Chondrocyte (in vitro differentiated cells): Measurements from ENCODE around the gene CD14. TPM values are rescaled to one million over a fixed set of nuclear protein-coding genes. Genes with fewer than 3 reads are reported as not detected.
"Not testable (repeated sequence)": the region's sequence is repeated elsewhere in the genome, so short reads cannot be mapped to it uniquely, and the experiment has no call there.

ENCODE experiments used
- DNase-seq: peaks from one replicate; pipeline ENCODE4 v3.0.0; 2021; ENCODE audit warnings: mixed read lengths, low spot score
- H3K27ac Mint-ChIP-seq: one replicate; pipeline ENCODE4 v1.8.0; 2021; ENCODE audit warnings: mild to moderate bottlenecking, moderate library complexity, mixed read lengths; ENCODE audit not compliant: unreplicated experiment
- H3K27me3 Mint-ChIP-seq: 2 replicates; pipeline ENCODE4 v1.8.0; 2021; ENCODE audit warnings: low read depth, mixed read lengths
- H3K36me3 Mint-ChIP-seq: 2 replicates; pipeline ENCODE4 v1.8.0; 2021; ENCODE audit warnings: low read depth, mixed read lengths
- H3K4me1 Mint-ChIP-seq: 2 replicates; pipeline ENCODE4 v1.8.0; 2021; ENCODE audit warnings: low read depth, mild to moderate bottlenecking, mixed read lengths
- H3K4me3 Mint-ChIP-seq: one replicate; pipeline ENCODE4 v1.8.0; 2021; ENCODE audit warnings: mild to moderate bottlenecking, moderate library complexity, mixed read lengths; ENCODE audit not compliant: unreplicated experiment
- H3K9me3 Mint-ChIP-seq: 2 replicates; pipeline ENCODE4 v1.8.0; 2021; ENCODE audit warnings: low read depth, mixed read lengths
- total RNA-seq: library from RNA; stranded (reverse); gene quantifications from 3 replicates; pipeline ENCODE4 v1.2.1, GENCODE V29; 2021
- TF ChIP-seq, protein P1 (sequence below): fragments of 200-600 bp; sonication (generic); IDR thresholded peaks from 2 replicates; pipeline ENCODE4 v1.5.0; 2021; ENCODE audit warnings: antibody characterized with exemption, mild to moderate bottlenecking, moderate library complexity

Gene CD14
- total RNA-seq, 1 donor from 2014 or later, result not detected

DNA sequence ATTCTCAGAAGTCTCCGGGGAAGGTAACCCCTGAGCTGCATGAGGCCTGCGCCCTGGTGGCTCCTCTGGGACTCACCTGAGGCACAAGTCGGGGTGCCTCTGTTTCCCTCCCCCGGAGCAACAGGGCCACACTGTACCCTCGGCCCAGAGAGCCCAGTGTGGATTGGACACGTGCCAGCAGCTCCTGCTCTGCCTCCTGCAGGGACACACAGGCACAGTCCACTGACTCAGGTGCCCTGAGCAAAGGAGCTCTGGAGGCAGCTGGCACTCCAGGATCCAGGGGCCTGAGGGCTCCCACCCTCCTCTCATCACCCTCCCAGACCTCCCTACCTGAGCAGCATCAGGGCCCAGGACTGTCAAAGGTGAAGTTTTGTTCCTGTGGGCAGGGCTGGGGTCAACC is 38.8 kb downstream of the CD14 start:
- H3K27ac Mint-ChIP-seq, result no peak overlapping the region
- no peak for DNase-seq
- H3K27me3 Mint-ChIP-seq, result peaks cover 7% of the 10 kb centered on the region
- no peaks in the 10 kb centered on the region for H3K9me3 Mint-ChIP-seq
- no peaks in the 10 kb centered on the region for H3K36me3 Mint-ChIP-seq
- TF ChIP-seq, protein P1, sequence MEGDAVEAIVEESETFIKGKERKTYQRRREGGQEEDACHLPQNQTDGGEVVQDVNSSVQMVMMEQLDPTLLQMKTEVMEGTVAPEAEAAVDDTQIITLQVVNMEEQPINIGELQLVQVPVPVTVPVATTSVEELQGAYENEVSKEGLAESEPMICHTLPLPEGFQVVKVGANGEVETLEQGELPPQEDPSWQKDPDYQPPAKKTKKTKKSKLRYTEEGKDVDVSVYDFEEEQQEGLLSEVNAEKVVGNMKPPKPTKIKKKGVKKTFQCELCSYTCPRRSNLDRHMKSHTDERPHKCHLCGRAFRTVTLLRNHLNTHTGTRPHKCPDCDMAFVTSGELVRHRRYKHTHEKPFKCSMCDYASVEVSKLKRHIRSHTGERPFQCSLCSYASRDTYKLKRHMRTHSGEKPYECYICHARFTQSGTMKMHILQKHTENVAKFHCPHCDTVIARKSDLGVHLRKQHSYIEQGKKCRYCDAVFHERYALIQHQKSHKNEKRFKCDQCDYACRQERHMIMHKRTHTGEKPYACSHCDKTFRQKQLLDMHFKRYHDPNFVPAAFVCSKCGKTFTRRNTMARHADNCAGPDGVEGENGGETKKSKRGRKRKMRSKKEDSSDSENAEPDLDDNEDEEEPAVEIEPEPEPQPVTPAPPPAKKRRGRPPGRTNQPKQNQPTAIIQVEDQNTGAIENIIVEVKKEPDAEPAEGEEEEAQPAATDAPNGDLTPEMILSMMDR, result no peak
- H3K4me1 Mint-ChIP-seq, result peaks cover 15% of the 10 kb centered on the region
- no peak overlapping the region for H3K4me3 Mint-ChIP-seq

DNA sequence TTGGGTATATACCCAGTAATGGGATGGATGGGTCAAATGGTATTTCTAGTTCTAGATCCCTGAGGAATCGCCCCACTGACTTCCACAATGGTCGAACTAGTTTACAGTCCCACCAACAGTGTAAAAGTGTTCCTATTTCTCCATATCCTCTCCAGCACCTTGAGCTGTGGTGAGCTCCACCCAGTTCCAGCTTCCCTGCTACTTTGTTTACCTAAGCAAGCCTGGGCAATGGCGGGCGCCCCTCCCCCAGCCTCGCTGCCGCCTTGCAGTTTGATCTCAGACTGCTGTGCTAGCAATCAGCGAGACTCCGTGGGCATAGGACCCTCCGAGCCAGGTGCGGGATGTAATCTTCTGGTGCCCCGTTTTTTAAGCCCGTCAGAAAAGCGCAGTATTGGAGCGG is 39.9 kb downstream of the CD14 start:
- DNase-seq, H3K9me3 Mint-ChIP-seq, H3K27me3 Mint-ChIP-seq, H3K36me3 Mint-ChIP-seq, H3K4me3 Mint-ChIP-seq, H3K27ac Mint-ChIP-seq: not testable (repeated sequence)
- peaks cover 25% of the 10 kb centered on the region for H3K4me1 Mint-ChIP-seq

DNA sequence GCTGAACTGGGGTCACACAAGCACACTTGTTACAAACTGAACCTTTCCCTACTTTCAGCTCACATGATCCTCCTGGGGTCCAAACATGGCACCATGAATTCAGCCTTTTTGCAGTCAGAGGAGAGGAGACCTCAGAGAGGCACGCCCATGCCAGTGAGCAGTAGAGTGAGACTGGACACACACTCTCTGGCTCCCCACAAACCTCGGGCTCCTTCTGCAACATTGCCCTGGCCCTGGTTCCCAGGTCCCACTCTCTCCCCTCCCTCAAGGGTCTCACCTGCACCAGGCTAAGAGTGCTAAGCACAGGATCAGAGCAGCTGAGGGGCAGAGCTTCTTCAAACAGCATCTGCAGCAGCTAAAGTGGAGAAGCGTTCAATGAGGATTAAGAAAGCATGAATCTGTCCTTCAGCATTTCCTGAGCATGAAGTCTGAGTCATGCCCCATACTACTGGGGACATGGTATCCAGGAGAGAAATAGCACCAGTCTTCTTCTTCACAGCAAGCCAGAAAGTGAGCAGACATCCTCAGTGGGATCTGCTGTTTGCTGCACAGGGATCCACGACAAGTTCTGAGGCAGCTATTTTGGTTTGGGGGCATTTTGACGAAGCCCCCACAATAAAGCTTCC is 41.1 kb downstream of the CD14 start:
- Mint-ChIP-seq H3K27me3 (peaks cover 2% of the 10 kb centered on the region), H3K27ac (no peak overlapping the region), H3K9me3 (peaks cover 2% of the 10 kb centered on the region), H3K36me3 (no peaks in the 10 kb centered on the region), H3K4me1 (peaks cover 25% of the 10 kb centered on the region), H3K4me3 (no peak overlapping the region)
- TF ChIP-seq, protein P1, result no peak
- DNase-seq, result no peak

DNA sequence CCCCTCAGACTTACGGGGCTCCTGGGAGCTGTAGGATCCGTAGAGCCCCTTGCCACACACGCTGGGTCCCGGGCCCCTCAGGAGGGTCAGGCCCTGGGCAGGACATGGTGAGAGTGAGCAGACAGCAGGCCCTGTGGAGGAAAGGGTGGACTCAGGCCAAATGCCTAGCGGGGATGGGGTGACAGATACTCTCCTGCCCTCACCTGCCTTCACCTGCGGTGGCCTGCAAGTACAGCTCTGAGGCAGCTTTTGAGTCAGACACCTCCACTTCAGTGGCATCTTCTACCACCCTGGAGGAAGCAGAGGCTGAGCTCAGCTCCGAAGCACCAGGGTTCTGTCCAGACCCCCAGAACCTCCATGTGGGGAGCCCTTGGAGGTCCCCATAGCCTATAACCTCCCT is 42.1 kb downstream of the CD14 start:
- H3K4me3 Mint-ChIP-seq, result no peak overlapping the region
- no peaks in the 10 kb centered on the region for H3K36me3 Mint-ChIP-seq
- peaks cover 25% of the 10 kb centered on the region for H3K4me1 Mint-ChIP-seq
- TF ChIP-seq, protein P1, result no peak
- peaks cover 2% of the 10 kb centered on the region for H3K9me3 Mint-ChIP-seq
- no peaks in the 10 kb centered on the region for H3K27me3 Mint-ChIP-seq
- DNase-seq, result no peak
- H3K27ac Mint-ChIP-seq, result no peak overlapping the region

DNA sequence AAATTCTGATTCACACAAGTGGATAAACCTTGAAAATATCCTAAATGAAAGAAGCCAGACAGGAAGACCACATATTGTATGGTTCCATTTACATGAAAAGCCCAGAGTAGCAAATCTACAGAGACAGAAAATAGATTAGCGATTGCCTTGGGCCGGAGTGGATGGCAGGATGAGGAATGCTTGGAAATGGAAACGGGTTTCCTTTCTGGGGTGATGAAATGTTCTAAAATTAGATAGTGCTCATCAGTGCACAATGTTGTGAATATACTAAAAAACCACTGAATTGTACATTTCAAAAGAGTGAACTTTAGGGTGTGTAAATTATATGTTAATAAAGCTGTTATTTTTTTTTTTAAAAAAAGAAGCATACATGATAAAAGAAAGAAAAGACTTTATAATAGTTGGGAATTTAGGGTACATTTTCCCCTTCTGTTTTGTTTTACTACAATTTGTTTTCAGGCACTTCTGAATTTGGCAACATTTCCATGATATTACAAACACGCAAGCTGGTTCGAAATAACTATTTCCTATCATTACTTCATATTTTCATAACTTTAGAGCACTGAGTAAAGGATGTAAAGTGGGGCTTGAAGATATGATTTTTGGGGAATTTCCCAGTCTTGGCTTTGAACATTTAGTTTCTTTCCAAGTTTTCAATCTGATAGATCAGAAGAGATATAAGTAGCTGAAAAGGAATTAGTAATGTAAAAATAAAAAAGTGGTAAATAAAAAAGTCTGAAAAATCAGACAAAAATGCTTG is 44.5 kb downstream of the CD14 start:
- Mint-ChIP-seq H3K4me1 (peaks cover 25% of the 10 kb centered on the region), H3K27ac (peak overlapping the region; percentile 82), H3K36me3 (no peaks in the 10 kb centered on the region), H3K9me3 (peaks cover 7% of the 10 kb centered on the region), H3K4me3 (no peak overlapping the region), H3K27me3 (no peaks in the 10 kb centered on the region)
- no peak for DNase-seq
- TF ChIP-seq, protein P1, result no peak
